HG03097 (cell line): ENCODE measurements around the gene URI1.
"Not testable (repeated sequence)": the region's sequence is repeated elsewhere in the genome, so short reads cannot be mapped to it uniquely, and the experiment has no call there.

Experiments used
- ATAC-seq: cut with Tn5 transposase; IDR thresholded peaks from one replicate; pipeline ENCODE4 v1.9.1; 2021; ENCODE audit not compliant: unreplicated experiment, low FRiP score

The URI1 gene

DNA sequence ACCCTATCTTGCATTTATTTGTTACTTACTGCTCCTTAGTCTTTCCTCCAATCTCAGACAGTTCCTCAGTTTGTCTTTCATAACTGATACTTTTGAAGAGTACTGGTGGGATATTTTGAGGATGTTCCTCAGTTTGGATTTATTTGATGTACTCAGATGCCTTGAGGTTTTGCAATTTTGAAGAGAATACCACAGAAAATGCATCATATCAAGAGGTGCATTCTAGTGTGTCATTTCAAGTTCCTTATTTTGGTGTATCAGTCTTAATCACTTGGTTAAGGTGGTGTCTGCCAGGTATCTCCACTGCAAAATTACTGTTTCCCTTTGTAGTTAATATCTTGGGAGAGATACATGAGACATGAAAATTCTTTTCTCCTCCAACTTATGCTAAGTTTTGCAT lies 75.1 kb downstream of the URI1 start:
- peak; percentile 67 for ATAC-seq

DNA sequence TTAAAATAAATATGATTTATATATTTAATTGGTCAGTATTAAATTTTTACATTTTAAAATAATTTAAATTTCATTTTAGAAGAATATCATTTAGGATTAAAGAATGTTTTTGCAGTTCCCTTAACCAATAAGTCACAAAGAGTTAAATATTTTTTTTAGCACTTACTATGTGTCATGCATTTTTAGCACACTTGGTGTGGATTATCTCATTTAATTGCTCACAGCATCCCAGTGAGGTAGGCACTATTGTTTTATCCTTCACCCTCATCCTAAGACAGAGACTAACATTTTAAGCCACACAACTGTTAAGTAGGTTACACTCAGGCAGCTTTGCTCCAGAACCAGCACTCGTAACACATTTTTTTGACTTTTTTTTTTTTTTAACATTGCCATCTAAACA lies 78.2 kb downstream of the URI1 start:
- no peak for ATAC-seq

DNA sequence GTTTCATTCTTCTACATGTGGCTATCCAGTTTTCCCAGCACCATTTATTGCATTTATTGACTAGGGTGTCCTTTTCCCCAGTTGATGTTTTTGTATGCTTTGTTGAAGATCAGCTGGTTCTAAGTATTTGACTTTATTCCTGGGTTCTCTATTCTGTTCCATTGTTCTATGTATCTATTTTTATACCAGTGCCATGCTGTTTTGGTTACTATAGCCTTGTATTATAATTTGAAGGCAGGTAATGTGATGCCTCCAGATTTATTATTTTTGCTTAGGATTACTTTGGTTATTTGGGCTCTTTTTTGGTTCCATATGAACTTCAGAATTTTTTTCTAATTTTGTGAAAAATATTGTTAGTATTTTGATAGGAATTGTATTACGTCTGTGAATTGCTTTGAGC lies 80.6 kb downstream of the URI1 start:
- no peak for ATAC-seq

DNA sequence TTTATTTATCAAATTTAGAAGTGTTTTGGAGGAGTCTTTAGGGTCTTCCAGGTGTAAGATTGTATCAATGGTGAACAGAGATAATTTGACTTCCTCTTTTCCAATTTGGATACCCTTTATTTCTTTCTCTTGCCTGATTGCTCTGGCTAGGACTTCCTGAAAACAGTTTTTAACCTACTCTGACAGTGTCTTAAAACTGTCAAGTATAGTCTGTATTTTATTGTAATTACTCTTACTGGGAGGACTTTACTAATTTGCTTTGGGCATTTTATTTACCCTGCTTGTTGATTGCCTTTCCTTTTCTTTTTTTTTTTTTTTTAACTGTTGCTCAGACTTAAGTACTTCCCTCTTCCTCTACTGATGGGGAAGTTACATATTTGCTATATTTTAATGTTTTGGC lies 81.3 kb downstream of the URI1 start:
- ATAC-seq, result no peak

DNA sequence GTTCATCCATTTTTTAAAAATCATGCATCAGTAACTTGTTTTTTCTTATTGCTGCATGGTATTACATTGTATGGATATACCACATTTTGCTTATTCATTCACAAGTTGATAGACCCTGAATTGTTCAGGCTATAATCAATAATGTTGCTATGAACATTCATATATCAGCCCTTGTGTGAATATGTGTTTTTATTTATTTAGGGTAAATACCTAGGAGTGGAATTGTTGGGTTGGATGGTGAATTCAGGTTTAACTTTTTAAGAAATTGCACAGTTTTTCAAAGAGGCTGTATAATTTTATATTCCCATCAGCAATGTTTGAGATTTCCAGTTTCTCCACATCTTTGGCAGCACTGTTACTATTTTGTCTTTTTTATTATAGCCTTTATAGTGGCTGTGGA lies 82.1 kb downstream of the URI1 start:
- ATAC-seq, result no peak

DNA sequence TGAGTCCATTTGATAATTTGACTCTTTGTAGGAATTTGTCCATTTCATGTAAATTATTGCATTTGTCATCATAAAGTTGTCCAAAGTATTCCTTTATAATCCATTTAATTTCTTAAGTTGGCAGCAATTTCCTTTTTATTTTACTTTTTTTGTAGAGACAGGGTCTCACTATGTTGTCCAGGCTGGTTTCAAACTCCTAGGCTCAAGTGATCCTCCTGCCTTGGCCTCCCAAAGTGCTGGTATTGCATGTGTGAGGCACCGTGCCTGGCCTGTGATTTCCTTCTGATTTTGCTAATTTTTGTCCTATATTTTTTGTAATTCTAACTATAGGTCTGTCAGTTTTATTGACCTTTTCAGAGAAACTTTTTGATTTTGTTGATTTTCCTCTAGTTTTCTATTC lies 84.9 kb downstream of the URI1 start:
- no peak for ATAC-seq

DNA sequence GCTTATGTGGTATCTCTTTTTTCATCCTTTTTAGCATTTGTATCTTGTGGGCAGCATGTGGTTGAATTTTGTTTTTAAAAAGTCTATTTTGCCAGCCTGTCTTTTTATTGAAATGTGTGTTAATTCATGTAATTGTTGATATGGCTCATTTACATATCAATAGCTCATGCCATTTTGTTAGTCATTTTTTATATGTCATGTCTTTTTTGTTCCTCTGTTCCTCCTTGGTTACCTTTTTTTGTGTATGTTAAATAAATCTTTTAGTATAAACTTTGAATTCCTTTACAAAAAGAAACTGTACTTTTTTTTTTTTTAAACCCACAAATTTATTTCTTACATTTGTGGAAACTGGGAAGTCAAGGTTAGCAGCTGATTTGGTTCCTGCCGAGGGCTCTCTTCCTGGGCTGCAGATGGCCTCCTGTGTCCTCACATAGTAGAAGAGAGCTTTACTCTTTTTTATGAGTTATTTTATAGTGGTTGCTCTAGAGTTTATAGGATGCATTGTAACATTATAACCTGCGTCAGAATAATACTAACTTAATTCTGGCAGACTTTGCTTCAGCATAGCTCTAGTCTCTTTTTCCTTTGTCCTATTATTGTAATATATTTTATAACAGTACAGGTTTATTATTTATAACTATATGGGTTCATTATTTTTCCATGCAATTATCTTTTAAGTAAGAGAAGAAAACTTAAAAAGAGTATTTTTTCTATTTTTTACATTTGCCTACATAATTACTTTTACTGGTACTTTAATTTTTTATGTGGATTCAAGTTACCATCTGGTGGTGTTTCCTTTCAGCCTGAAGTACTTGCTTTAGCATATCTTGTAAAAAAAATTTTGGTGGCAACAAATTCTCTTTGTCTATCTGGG lies 86.3 kb downstream of the URI1 start:
- ATAC-seq, result no peak

DNA sequence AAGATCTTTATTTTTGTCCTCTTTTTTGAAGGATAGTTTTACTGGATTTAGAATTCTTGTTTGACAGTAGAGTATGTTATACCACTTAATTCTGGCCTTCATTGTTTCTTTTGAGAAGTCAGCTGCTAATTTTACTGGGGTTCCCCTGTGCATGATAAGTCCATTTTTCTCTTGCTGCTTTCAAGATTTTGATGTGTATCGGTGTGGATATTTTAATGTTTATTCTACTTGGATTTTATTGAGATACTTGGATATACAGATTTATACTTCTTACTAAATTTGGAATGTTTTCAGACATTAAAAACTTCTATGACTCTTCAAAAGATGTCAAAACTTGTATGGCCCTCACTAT lies 86.9 kb downstream of the URI1 start:
- ATAC-seq, result no peak

DNA sequence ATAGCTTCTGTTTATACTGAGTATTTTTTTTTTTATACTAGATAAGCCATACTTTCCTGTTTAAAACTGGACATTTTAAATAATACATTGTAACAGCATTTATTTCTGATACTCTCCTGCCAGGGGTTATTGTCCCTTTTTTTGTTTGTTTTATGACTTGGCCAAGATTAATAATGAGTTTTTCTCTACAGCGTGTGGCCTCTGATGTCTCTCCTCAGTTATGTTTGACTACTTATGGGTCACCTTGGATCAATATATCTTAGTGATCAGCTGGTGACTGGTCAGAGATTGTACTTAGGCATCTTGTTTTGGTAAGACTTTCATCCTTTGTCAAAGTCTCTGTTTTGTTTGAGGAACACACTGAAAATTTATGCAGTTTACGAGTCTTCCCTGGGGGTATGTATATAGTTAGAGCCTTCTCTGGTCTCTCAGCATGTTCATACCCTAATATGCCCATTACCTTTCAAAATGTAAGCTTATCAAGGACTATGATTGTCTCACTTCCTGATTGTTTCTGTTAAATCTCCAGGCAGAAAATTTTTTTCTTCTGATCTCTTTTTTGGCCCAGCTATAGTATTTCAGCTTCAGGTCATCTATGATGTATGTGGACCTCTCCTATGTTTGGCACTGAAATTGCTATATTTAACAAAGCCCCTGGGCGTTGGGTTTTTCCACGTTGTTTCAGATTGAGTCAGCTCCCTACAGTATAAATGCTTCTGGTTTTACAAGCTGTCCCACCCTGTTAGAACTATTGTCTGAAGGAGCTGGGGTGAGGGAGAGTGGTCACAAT lies 87.9 kb downstream of the URI1 start:
- peak; percentile 73 for ATAC-seq

DNA sequence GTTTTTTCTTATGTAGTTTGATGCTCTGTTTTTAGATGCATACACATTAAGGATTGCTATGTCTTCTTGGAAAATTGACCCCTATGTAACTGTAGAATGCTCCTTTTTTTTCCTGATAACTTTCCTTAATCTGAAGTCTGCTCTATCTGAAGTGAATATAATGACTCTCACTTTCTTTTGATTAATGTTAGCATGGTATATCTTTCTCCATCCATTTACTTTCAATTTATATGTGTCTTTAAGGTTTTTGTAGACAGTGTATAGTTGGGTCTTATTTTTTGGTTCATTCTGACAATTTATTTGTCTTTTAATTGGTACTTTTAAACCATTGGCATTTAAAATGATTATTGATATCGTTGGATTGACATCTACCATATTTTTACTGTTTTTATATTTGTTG lies 92.3 kb downstream of the URI1 start:
- no peak for ATAC-seq

DNA sequence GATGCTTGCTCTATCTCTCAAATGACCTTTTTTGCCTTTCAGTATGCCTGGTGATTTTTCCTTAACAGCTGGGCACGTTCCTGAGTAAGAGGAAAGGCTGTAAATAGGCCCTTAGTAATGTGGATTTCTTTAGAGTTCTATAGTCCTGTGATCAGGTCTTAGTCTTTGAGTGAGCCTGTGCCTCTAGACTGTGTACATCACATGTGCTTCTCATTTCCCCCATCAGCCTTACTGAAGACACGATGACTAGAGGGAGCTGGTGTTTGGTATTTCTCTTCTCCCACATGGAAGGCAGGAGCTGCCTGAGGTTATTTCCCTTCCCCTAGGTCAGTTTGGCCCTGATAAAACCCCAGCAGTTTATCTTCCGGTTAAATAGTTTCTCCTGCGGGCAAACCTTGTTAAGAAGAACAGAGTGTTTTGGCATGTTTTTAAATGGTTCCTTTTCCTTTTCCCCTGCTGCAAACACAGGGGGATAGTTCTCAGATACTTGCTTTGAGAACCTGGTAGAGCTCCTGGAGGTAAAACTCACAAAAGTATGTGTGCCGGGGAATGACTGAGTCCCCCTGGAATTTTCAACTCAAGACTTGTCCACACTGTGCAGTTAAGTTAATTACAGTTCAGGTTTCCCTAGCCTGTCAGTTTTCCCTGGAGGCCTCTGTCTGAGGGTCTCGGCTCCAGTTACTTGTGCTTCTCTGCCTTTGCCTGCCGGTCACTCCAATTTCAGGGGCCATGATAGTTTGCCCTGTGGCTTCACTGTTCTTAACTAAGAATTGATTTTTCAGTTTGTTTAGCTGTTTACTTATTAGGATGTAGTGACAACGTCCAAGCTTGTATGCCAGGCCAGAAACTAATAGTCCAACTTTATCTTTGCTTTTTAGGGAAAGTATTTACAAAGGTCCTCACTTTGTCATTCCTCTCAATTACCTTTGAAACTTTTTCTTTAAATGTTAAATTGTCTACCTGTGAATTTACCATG lies 94.4 kb downstream of the URI1 start:
- ATAC-seq, result no peak

DNA sequence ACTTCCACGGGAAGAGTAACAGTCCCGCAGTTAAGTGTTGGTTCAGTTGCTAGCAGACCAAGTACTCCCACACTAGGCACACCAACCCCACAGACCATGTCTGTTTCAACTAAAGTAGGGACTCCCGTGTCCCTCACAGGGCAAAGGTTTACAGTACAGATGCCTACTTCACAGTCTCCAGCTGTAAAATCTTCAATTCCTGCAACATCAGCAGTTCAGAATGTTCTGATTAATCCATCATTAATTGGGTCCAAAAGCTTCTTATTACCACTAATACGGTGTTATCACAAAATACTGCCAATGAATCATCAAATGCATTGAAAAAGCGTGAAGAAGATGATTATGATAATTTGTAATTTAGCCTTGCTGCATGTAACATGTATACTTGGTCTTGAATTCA lies 95.8 kb downstream of the URI1 start:
- no peak for ATAC-seq

DNA sequence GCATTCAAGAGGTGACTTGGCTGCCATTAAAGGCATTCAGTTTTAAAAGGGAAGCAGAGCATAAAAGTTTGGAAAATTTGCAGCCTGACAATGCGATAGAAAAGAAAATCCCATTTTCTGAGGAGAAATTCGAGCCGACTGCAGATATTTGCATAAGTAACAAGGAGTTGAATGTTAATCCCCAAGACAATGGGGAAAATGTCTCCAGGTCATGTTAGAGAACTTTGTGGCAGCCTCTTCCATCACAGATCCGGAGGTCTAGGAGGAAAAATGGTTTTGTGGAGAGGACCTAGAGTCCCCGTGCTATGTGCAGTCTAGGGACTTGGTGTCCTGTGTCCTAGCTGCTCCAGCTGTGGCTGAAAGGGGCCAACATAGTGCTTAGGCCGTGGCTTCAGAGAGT lies 99.9 kb downstream of the URI1 start:
- not testable (repeated sequence) for ATAC-seq

DNA sequence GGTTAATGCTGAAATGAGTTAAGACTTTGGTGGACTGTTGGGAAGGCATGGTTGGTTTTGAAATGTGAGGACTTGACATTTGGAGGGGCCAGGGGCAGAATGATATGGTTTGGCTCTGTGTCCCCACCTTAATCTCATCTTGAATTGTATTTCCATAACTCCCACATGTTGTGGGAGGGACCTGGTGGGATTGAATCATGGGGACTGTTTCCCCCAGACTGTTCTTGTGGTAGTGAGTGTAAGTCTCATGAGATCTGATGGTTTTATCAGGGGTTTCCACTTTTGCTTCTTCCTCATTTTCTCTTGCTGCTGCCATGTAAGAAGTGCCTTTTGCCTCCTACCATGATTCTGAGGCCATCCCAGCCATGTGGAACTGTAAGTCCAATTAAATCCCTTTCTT lies 101.0 kb downstream of the URI1 start:
- not testable (repeated sequence) for ATAC-seq

DNA sequence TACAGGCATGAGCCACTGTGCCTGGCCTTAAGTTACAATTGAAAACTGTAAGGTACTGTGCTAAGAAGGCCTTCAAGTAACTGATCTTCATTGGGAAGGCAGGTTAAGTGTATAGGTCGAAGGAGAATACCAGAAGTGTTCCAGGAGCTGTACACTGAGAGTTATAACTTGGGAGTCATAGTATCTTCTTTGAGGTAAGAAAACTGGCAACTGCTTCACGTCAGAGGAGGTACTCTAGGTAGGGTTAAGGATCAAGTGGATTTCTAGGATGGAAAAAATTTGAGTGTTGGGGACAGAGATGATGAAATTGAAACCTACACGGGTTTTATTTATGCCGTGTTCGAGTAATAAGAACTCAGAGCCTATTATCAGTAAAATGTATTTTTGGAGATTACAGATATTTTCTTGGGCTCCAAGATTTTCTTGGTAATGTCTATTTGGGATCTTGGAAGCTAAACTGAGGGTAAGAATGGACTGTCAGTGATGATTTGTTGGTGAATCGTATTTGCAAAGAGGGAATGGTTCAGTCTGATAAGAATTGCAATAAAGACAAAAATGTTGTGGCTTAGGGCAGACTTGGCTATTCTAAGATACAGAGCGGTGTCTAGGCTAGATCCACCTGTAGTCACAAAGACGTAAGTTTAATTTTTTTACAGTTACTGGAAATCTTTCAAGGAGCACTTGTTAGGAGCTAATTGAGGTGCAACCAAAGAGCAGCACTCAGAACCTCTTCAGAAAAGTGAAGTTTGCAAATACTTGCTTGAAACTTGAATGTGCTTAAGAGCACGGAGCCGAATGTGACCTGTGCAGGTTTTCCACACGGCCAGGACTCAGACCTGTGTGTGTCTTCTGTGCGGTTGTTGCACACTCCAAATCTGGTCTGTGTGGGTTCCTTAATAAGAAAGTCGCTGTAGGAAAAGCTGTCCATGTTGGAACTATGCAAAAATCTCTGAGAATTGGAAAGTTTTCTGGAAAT lies 102.5 kb downstream of the URI1 start:
- ATAC-seq, result no peak

DNA sequence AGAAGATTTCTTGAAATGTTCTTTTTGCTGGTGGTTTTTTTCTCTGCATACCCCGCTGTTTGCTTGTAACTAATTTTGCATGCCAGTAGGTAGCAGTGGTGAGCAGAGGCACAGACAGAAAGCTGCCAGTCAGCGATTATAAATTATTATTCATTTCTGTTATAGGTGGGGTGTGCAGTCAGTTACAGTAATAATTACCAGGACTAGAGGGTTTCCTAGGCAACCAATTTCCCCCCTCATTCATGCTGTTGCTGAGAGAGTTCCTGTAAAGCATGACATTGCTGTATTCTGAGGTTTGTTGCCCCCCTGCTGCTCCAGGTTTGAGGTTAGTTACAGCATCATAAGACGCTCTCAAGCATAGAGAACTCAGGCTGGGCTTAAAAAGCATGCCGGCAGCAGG lies 104.5 kb downstream of the URI1 start:
- ATAC-seq, result peak; percentile 80

DNA sequence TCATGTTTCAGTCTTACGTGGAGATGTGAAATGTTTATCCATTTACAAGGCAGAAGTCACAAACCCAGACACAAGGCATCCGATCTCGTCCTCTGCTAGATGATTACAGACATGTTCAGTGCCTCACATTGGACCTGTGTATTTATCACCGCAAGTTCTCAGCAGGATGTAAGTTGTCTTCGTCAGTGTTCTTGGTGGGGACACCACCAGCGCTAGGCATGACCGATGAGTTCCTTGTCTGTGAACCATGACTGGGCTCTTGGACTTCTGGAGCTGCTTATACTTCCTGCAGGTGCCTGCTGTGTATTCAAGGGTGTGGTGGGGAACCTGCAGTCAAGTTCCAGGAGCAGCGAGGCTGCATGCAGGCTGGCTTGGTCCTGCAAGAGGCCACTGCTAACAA lies 105.4 kb downstream of the URI1 start:
- ATAC-seq, result no peak

DNA sequence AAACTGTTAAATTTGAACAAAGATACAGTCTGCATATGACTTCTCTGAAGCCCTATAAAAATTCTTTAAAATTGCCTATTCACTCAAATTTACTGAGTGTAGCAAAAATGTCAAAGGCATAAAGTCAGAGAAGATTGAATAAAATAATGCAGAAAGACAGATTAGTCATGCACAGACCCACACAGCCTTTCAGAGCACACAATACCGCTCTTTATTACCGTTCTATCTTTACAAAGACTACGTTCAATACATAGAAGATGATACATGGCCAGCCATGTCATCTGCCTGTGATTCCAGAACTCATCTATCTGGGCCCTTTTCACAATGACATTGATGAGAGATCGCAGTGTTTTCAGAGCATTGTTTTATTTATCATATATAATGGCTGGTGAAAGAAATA lies 107.2 kb downstream of the URI1 start:
- no peak for ATAC-seq

DNA sequence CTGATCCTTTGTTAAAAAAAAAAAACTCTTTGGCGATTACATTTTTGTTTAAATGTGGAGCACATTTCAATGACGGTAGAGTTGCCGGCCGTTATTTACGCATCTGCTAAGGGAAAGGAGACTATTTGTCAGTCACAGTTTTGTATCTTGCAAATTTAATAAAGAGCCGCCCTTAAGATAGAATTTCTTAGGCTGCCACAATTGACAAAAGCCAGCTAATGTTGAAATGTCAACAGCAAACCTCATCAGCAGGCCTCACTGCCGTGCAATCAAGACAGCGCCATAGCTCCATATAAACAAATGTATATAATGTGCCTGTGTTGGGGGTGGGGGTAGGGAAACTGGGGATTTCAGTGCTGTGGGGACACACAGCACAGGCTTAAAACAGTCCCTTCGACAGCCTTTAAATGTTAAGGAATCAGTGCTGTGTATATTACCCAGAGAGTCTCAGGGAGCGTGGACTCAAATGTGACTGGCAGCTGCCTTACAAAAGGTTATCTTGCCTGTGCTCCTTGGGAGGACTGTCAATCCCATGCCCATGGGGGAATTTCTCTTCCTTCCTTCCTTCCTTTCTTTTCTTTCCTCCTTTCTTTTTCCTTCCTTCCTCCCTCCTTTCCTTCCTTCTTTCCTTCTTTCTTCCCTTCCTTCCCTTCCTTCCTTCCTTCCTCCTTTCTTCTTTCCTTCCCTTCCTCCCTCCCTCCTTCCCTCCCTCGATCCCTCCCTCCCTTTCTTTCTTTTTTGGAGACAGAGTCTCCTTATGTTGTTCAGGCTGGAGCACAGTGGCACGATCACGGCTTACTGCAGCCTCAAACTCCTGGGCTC lies 108.0 kb downstream of the URI1 start:
- no peak for ATAC-seq
